Stimulated activated CD4-positive, alpha-beta T cell treated with anti-CD3 and anti-CD28 coated beads, TNF-alpha, amount 100 ng/mL, for 4 hours (primary cell): Measurements from ENCODE around the gene AGTPBP1.
"Not testable (repeated sequence)": the region's sequence is repeated elsewhere in the genome, so short reads cannot be mapped to it uniquely, and the experiment has no call there.

Source experiments
- DNase-seq, 3 experiments: peaks; one replicate each; pipeline ENCODE4 v3.0.0-alpha.2; 2020; ENCODE audit warnings: low read depth in 3 of 3

AGTPBP1 gene

DNA sequence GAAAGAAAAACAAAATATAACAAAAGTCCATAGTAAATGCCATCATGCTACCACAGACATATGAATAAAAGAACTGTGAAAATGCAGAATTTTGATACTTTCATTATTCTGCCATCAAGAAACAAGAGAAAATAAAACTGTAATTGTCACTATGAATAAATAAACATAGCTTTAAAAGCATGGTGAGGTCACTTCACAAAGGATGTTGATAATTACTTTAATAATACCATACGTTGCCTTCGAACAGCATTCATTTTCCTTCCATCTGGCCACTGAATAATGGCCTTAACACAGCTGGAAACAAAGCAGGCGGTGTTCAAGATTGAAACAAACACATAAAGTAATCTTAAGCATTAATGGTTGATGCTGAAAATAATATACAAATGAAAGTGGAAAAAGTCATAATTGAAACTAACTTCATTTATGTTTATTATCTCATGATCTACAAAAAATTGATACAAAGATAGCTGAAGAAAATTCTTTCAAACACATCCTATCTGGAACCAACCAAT, 102.0 kb downstream of the AGTPBP1 start:
- no peak for DNase-seq

DNA sequence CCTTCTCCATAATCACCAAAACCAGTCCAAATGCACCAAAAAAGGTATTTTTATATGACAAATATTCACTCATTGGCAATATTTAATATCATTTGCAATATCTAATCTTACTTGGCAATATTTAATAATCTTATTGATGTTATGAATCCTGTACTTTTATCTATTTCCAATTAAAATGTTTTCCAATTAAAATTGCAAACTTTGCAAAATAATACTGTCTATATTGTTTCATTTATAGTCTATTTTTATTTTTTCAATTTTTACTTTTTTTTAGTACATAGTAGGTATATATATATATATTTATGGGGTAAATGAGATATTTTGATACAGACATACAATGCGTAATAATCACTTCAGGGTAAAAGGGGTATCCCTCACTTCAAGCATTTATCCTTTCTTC, 109.9 kb downstream of the AGTPBP1 start:
- DNase-seq = no peak

DNA sequence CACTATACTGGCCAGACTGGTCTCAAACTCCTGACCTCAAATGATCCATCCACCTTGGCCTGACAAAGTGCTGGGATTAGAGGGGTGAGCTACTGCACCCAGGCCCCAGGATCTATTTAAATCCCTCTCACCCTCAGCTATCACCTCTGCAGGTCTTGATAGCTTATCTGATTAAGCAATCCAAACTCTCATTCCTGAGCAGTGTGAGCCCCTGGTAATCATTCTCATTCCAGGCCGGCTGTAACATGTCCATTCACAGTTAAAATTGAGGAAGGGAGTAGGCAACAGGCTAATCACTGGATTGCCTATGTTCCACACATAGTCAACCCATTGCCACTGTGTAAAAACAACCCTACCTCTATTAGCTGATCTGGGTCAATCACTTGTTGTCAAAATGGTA, 111.1 kb downstream of the AGTPBP1 start:
- DNase-seq = no peak

DNA sequence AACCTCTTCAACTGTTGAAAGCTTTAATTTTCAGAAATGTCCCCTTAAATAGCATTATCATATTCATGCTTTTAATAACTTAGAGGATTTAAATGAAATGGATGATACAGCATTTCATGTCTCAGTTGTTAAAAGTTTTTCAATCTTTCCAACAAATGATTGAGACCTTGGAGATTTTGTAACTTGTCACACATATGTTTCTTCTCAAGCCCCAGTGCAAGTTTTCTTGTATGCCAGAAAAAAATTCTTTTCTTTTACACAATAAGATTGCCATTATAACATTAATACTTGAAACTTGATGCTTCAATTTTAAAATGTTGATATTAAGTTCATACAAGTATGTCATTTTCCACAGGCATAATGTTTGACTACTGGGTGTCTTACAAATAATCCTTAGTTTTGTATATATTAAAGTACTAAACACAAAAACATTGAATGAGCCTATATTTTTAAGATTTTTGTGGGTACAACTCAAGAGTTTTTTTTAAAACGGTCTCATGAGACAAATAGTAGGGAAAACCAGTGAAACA, 124.5 kb downstream of the AGTPBP1 start:
- no peak for DNase-seq

DNA sequence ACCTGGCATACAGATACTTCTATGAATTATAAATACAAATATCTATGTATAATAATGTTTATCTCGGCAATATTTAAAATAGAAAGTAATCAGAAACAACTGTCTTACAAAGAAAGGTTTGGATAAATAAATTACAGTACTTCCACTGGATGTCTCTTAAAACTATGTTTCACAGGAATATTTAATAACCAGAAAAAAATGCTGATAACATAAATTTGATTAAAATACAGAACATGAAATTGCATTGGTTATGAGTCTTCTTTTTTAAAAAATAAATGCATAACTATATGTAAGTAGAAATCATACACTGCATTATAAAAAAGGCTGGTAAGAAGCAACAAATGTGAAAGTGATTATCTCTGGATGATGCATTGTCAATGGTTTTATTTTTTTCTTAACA, 126.0 kb downstream of the AGTPBP1 start:
- DNase-seq = no peak

DNA sequence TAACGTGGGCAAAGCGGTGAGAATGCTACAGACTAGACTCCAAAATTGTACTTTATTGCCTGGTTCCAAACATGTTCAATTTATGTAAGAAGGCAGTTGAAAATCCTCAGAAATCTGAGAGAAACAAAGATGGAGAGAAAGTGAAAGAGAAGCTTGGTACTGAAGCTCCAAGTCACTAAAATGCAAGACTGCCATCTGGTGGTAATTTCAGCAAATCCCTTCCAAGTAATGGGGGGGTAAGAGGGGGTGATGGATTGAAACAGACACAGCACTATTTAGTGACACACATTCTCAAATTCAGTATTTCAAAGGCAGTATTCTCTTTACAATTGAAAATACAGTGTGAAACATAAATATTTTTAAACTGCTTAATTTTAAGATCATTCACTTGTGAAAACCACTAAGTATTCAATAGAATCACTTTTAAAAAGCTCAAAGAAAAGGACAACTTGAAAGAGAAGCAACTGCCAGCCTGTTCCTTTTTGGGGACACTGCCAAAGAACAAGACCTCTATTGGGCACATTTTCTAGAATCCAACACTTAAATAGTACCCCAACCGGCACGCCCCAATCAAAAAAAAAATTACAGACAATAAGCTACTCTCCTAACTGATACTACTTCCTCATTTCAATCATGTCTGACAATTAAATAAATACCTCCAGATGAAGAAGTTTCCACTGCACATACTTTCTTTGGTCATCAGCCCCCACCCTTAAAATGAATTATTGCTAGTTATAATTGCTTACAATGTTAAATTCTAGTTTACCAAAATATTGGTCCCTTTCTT, 131.5 kb downstream of the AGTPBP1 start:
- DNase-seq = no peak

DNA sequence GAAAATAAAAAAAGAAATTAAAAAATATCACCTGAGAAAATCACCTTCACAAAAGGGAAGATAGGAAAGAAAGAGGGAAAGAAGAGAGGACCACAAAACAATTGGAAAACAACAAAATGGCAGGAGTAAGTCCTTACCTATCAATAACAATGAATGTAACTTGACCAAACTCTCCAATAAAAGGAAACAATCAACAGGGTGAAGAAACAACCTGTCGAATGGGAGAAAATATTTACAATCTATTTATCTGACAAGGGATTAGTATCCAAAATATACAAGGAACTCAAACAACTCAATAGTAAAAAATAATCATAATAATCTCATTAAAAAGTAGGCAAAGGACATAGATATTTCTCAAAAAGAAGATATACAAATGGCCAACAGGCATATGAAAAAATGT, 135.8 kb downstream of the AGTPBP1 start:
- DNase-seq = no peak

DNA sequence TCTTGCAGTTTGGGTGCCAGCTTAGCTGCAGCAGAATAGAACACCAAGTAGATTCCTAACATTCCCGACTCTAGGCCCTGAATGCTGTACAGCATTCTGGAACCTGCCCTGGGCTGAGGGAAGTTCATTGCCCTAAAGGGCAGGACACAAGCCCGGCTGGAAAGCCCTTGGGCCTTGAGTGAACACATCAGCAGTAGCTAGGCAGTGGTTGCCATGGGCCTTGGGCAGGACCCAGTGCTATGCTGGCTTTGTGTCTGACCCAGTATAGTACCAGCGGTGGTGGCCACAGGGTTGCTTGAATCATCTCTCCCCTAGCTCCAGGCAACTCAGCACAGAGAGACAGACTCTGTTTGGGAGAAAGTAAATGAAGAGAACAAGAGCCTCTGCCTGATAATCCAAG, 137.8 kb downstream of the AGTPBP1 start:
- DNase-seq = no peak

DNA sequence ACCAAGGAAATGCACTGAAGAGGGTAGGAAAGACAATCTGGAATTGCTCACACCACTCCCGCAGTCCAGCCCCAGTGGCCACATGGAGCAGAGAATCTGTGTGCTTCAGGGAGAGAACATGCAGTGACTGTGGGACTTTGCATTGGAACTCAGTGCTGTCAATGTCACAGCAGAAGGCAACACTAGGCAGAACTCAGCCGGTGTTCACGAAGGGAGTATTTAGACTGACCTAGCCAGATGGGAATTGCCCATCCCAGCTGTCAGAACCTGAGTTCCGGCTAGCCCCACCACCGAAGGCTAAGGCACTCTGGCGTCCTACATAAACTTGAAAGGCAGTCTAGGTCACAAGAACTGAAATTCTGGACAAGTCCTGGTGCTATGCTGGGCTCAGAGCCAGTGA, 139.0 kb downstream of the AGTPBP1 start:
- DNase-seq = no peak

DNA sequence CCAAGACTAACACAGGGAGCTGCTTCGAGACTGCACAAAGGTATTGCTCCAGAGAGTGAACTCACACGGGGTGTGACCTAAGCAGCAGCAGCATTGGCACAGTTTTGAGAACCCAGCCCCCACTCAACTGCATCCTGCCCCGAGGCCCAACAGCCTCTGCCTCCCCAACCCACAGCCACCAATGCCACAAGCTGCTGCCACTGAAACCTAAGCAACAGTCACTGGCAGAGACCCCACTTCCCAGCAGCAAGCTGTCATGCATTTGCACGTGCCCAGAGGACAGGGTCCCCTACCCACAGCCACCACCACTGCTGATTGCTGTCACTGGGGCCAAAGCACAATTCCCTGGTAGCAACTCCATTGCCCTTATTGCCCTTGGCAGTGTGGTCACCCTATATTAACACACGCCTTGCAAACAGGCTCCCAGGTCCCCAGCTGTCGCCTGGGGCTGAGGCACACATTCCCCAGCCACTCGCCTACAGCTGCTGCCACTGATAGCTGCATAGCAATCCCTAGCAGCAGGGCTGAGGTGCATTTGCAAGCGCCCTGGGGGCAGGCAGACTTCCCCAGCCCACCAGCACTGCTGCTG, 141.0 kb downstream of the AGTPBP1 start:
- no peak for DNase-seq

DNA sequence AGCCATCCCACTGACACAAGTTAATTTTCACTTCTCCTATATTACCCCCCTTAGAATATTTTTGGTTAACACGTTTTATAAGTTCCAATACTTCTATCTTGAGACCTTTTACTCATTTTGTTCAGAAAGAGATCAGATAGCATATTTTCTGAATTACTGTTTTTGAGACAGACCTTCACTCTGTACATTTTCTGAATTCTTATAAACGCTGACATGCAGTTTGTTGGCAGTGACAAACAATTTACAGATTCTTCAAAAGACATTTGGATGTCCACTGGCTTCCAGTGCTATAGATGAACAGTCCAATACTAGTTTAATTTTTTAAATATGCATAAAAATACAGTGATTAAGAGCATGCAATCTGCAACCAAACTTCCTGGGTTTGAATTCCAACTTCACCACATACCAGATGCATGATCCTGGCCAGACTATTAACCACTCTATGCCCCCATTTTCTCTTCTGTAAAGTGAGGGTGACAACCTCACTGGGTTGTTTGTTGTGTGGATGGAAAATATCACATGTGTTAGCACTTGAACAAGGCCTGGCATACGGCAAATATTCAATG, 142.1 kb downstream of the AGTPBP1 start:
- DNase-seq = no peak

DNA sequence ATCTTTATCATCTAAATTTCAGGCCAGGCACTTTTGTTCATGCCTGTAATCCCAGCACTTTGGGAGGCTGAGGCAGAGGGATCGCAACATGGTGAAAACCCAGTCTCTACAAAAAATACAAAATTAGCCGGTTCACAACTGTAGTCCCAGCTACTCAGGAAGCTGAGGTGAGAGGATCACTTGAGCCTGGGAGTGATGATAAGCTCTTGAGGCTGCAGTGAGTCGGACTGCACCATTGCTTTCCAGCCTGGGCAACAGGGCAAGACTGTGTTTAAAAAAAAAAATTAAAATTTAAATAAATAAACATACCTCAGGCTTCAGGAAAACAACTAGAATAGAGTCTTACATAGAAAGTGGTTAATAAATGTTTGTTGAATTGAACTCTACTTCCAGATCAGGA, 147.4 kb downstream of the AGTPBP1 start:
- DNase-seq = no peak

DNA sequence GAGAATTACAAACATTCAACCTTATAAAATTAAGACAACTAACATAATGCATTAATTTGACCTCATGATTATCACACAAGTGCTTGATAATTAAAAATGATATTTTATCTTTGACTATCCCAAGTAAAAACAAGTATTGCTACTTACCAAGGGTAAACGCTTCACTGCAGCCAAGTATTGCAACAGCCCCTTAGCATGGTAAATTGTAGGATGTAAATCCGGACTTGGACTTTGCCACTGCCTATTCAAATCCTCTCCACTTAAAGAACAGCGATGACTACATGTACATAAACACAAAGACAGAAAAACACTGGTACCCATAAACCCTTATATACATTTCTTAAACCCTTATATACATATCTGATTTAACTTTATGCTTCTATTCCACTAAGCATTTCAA, 155.1 kb downstream of the AGTPBP1 start:
- DNase-seq = no peak

DNA sequence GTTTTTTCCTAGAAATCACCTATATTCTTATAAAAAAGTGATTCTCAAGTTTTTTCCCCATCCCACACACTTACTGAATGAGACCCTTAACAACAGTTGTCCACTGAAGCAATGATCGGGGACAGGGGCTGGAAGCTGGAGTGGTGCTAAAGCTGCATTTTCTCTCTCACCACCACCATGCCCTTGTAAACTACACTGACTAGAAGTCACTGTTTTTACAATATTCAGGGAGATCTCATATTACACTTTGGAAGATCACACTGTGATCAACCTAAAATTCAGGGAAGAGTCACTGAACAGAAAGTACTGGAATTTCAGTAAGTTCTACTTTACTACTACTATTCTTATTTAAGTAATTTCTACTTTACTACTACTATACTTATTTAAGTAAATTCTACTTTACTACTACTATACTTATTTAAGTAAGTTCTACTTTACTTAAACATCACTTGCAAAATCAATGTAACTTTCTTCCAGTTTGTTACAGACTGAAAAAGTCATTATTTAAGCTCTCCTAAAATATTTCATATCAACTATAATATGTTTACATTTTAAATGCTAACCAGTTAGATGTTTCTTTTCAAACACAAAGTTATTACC, 164.3 kb downstream of the AGTPBP1 start:
- DNase-seq = no peak

DNA sequence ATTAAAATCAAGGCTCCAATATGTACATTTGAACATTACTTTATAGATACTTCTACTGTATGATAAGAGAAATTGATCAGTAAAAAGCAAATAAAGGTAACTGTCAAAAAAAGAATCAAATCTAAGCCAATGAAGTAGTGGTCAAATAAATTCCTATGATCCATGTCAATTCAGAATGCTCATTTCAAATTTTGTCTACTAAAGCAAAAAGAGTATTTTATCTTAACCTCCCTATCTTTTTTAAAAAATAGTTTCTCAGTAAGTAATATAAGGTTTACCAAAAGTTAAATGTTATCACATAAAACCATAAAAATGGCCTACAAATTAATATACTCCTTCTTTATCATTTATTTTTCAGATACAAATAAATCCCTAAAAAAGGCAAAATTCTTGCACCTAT, 165.9 kb downstream of the AGTPBP1 start:
- DNase-seq = no peak

DNA sequence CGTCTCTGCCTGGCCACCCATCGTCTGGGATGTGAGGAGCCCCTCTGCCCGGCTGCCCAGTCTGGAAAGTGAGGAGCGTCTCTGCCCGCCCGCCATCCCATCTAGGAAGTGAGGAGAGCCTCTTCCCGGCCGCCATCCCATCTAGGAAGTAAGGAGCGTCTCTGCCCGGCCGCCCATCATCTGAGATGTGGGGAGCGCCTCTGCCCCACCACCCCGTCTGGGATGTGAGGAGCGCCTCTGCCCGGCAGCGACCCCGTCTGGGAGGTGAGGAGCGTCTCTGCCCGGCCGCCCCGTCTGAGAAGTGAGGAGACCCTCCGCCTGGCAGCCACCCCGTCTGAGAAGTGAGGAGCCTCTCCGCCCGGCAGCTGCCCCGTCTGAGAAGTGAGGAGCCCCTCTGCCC, 168.2 kb downstream of the AGTPBP1 start:
- DNase-seq = not testable (repeated sequence)

DNA sequence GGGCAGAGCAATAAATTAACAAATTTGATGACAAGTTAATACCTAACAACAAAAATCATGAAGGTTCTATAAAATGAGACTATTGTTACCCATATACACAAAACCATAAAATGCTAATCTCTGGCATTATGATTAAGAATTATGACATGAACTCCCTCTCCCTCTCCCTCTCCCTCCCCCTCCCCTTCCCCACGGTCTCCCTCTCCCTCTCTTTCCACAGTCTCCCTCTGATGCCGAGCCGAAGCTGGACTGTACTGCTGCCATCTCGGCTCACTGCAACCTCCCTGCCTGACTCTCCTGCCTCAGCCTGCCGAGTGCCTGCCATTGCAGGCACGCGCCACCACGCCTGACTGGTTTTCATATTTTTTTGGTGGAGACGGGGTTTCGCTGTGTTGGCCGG, 168.8 kb downstream of the AGTPBP1 start:
- DNase-seq = not testable (repeated sequence)

DNA sequence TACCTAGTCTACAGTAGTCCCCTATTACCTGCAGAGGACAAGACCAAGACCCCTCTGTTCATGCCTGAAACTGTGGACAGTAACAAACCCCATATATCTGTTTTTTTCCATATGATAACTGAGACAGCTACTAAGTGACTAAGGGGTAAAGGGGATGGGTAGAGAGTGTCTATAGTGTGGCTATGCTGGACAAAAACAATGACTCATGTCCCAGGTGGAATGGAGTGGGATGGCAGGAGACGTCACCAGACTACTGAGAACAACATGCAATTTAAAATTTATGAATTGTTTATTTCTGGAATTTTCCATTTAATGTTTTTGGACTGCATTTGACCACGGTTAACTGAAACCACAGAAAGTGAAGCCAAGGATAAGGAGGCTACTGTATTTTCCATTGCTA, 171.8 kb downstream of the AGTPBP1 start:
- DNase-seq = no peak

DNA sequence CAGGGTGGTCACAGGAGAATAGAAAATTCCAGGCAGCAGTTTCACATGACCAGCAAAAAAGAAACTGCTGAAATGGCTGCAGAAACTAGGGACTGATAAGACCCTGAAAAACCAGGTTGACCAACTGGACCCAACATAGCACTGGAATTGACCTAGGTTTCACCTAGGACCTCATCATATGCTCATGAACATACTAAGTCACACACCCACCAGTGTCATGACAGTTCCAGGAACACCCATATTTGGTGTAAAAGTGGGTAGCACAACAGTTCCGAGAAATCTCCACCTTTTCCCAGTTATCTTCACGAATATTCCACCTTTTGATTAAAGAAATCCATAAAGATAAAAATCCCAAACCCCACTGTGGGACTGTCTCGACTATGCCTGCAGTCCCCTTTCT, 182.2 kb downstream of the AGTPBP1 start:
- DNase-seq = no peak

DNA sequence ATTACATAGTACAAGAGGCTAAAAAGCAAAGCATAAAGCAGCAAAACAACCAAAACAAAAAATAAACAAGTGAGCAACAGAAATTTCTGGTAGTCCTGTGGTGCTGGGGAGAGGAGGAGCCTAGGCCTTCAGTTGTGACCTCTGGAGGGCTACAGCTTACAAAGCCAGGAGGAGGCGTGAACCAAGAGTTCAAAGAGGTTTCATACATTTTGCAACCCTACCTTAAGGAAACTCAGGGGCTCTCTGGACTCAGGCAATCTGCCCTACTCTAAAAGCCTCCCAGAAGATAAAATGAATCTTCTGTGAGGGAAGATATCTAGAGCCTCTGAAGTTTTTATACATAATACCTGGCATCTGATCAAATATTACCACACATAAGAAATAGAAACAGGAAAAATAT, 187.4 kb downstream of the AGTPBP1 start:
- no peak for DNase-seq

DNA sequence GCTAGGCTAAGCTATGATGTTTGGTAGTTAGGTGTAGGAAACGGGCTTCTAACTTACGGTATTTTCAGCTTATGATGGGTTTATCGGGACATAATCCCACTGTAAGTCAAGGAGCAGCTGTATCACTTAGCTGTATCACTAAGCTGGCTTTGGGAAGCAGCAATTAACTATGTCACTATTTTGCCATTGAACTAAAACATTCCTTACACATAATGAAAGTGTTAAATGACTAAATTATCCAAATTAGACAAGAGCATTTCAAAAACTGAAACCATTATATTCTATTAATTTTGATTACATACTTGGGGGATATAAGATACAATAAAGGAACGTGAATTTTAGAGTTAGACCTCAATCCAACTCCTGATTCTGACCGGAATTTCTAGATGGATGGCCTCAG, 188.3 kb downstream of the AGTPBP1 start:
- DNase-seq = no peak

DNA sequence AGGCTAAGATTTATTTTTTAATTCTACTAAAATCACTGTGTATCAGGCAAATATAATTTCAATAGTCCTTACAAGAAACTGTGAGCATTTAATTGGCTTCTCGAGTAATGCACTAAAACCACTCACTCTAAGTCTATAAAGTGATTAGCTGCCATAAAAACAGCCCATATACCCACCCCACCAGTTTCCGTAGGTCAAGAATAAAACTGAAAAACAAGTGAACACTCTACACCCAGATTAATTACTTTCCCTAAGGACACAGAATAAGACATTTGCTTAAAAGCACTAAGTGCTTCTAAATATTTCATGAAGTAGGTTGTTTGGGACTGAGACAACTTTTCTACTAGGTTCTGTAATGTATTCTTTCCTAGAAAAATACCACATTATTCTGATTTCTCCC, 194.2 kb downstream of the AGTPBP1 start:
- no peak for DNase-seq

DNA sequence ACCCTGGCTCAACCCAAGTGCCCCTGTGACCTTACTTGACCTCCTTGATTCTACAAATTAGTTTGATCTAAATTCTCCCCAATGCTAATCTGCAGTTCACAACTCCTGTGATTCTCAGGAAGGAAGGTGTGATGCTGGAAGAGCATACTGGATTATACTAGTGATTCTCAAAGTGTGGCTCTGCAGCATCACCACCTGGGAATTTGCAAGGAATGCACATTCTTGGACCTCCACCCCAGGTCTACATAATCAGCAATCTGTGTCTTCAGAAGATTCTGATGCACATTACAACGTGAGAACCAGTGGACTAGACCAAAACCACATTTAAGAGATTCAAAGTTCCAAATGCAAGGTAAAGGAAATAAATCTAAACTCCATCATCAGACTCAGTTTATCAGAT, 198.6 kb downstream of the AGTPBP1 start:
- DNase-seq = no peak
